PFSK-1 (cell line): ENCODE results near the gene HHLA2.

Experiments used
- FOXP2 ChIP-seq: optimal IDR thresholded peaks from 2 replicates; pipeline ENCODE3; 2011; ENCODE audit warnings: borderline replicate concordance, control low read depth, inconsistent platforms; ENCODE audit not compliant: insufficient read depth; ENCODE audit errors: extremely low read length, extremely low read depth
- POLR2AphosphoS5 ChIP-seq: IDR thresholded peaks from 2 replicates; pipeline ENCODE4 v1.6.1; 2012; ENCODE audit warnings: low read depth, mild to moderate bottlenecking, control low read depth, low read length, moderate library complexity
- SIN3A ChIP-seq: IDR thresholded peaks from 2 replicates; pipeline ENCODE4 v1.6.1; 2012; ENCODE audit warnings: mild to moderate bottlenecking, low read length, moderate library complexity, borderline replicate concordance; ENCODE audit not compliant: insufficient read depth
- TAF1 ChIP-seq: IDR thresholded peaks from 2 replicates; pipeline ENCODE4 v1.6.1; 2012; ENCODE audit warnings: low read length, control low read depth, borderline replicate concordance; ENCODE audit not compliant: insufficient read depth
- TF ChIP-seq, protein P1 (sequence below), 2 experiments: IDR thresholded peaks; 2 replicates each; pipeline versions ENCODE4 v1.6.1 to v1.8.0; 2011 to 2012; ENCODE audit warnings: low read depth in 2 of 2, low read length in 2 of 2, control low read depth in 1 of 2, inconsistent platforms in 1 of 2, mild to moderate bottlenecking in 1 of 2, moderate library complexity in 1 of 2; ENCODE audit not compliant: insufficient read depth in 1 of 2

The HHLA2 gene

DNA sequence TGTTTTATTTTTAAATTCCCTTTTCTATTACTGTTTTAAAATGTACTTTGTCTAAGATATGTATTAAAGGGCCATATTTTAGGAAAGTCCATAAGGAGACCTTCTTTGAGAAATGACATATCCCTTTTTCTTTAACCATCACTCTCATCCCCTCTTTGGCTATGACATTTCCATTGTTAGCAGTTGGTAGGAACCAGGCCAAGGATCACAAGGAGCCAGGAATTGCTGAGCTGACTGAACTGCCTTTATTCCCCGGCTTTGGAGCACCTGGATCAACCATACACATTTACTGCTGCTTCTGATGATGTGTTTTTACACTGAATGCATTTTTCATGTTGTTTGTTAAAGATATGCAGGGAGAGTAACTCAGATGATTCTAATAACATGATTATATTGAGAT is 79.7 kb downstream of the HHLA2 start:
- TF ChIP-seq POLR2AphosphoS5 (no peak), TAF1 (no peak), SIN3A (no peak)

GRCh38 chr3:108377384-108377783 is 81.0 kb downstream of the HHLA2 start:
- TF ChIP-seq TAF1, result no peak
- no peak for TF ChIP-seq FOXP2
- TF ChIP-seq SIN3A, result no peak
- no peak for TF ChIP-seq POLR2AphosphoS5
- TF ChIP-seq, protein P1, sequence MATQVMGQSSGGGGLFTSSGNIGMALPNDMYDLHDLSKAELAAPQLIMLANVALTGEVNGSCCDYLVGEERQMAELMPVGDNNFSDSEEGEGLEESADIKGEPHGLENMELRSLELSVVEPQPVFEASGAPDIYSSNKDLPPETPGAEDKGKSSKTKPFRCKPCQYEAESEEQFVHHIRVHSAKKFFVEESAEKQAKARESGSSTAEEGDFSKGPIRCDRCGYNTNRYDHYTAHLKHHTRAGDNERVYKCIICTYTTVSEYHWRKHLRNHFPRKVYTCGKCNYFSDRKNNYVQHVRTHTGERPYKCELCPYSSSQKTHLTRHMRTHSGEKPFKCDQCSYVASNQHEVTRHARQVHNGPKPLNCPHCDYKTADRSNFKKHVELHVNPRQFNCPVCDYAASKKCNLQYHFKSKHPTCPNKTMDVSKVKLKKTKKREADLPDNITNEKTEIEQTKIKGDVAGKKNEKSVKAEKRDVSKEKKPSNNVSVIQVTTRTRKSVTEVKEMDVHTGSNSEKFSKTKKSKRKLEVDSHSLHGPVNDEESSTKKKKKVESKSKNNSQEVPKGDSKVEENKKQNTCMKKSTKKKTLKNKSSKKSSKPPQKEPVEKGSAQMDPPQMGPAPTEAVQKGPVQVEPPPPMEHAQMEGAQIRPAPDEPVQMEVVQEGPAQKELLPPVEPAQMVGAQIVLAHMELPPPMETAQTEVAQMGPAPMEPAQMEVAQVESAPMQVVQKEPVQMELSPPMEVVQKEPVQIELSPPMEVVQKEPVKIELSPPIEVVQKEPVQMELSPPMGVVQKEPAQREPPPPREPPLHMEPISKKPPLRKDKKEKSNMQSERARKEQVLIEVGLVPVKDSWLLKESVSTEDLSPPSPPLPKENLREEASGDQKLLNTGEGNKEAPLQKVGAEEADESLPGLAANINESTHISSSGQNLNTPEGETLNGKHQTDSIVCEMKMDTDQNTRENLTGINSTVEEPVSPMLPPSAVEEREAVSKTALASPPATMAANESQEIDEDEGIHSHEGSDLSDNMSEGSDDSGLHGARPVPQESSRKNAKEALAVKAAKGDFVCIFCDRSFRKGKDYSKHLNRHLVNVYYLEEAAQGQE (IDR thresholded peaks at IDR 0.05; ENCODE audit: insufficient read depth in 1 of 2, low read depth in 2 of 2, low read length in 2 of 2), result no peak

GRCh38 chr3:108378153-108378951 is 82.0 kb downstream of the HHLA2 start:
- TF ChIP-seq, protein P1 (IDR thresholded peaks at IDR 0.05; ENCODE audit: insufficient read depth in 1 of 2, low read depth in 2 of 2, low read length in 2 of 2), result no peak
- no peak for TF ChIP-seq POLR2AphosphoS5

DNA sequence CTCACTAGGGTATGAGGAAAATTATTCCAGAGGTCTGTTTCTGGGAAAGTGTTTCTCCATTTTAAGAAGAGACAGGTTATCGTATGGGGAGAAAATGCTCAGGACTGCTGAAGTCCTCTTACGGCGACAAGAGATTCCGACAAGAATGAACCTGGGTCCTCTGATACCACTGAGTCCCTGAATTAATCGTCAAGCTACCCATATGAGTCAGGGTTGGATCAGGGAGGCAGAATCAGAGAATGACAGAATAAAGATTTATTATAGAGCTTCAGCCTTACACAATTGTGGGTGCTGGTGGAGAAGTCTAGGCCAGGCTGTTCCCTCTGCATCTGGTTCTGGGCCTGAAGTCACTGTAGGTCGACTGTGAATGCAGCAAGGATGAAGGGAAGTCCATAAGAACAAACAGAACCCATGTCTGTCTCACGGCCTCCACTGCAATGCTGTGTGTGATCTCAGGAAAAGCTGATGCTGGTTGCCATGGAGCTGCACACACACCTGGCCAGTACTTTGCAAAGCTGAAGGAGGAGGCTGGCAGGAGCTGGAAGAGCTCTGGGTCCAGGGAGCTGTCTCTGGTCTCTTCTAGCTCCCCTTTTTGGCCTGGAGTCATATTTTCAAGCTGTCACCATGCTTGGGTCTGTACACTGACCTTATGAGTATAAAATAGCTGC is 83.9 kb downstream of the HHLA2 start:
- TF ChIP-seq TAF1, result no peak
- no peak for TF ChIP-seq SIN3A
- TF ChIP-seq, protein P1 (IDR thresholded peaks at IDR 0.05; ENCODE audit: insufficient read depth in 1 of 2, low read depth in 2 of 2, low read length in 2 of 2), result no peak
- no peak for TF ChIP-seq POLR2AphosphoS5
- no peak for TF ChIP-seq FOXP2

GRCh38 chr3:108381529-108382140 is 85.3 kb downstream of the HHLA2 start:
- TF ChIP-seq POLR2AphosphoS5, result no peak
- no peak for TF ChIP-seq TAF1
- no peak for TF ChIP-seq FOXP2
- TF ChIP-seq, protein P1 (IDR thresholded peaks at IDR 0.05; ENCODE audit: insufficient read depth in 1 of 2, low read depth in 2 of 2, low read length in 2 of 2), result no peak
- no peak for TF ChIP-seq SIN3A
